ENCODE measurements around the gene ANKRD28.

GRCh38 chr3:15757824-15758223, 40.0 kb downstream of the ANKRD28 start:
- TF ChIP-seq SUZ12 (IDR thresholded peaks at IDR 0.05) = no peak
- TF ChIP-seq FOXK2 (IDR thresholded peaks at IDR 0.05) = no peak
- no peak for TF ChIP-seq FOXA1 (IDR thresholded peaks at IDR 0.05)
- TF ChIP-seq NFRKB (IDR thresholded peaks at IDR 0.05) = no peak
- no peak for TF ChIP-seq ARNT (IDR thresholded peaks at IDR 0.05)
- no peak for TF ChIP-seq SP1 (IDR thresholded peaks at IDR 0.05)
- no peak for TF ChIP-seq PKNOX1 (IDR thresholded peaks at IDR 0.05)

Measured in HEK293T (cell line).